GM21737 (cell line): ENCODE results near the gene MED22.
"Not testable (repeated sequence)": the region's sequence is repeated elsewhere in the genome, so short reads cannot be mapped to it uniquely, and the experiment has no call there.

Source experiments
- ATAC-seq: cut with Tn5 transposase; IDR thresholded peaks from one replicate; pipeline ENCODE4 v1.9.1; 2021; ENCODE audit warnings: mild to moderate bottlenecking, moderate library complexity; ENCODE audit not compliant: unreplicated experiment

Gene MED22

DNA sequence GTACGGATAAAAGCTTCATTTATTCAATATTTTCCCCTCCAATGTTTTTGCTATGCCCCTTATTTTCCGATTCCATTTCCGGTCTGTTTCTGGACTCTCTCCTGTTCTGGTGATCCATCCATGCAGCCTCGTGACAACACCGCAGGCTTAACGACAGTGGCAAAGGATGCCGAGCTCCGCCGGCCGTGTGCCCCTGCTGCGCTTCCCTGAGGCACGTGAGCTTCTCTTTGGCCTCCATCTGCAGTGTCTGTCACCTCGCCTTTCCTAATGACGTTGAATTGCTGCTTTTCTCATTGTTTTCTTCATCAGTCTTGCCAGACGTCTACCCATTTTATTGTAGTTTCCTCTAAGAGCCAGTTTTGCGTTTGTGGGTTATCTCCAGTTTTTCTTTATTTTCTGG lies 40.6 kb downstream of the MED22 start:
- ATAC-seq: no peak

DNA sequence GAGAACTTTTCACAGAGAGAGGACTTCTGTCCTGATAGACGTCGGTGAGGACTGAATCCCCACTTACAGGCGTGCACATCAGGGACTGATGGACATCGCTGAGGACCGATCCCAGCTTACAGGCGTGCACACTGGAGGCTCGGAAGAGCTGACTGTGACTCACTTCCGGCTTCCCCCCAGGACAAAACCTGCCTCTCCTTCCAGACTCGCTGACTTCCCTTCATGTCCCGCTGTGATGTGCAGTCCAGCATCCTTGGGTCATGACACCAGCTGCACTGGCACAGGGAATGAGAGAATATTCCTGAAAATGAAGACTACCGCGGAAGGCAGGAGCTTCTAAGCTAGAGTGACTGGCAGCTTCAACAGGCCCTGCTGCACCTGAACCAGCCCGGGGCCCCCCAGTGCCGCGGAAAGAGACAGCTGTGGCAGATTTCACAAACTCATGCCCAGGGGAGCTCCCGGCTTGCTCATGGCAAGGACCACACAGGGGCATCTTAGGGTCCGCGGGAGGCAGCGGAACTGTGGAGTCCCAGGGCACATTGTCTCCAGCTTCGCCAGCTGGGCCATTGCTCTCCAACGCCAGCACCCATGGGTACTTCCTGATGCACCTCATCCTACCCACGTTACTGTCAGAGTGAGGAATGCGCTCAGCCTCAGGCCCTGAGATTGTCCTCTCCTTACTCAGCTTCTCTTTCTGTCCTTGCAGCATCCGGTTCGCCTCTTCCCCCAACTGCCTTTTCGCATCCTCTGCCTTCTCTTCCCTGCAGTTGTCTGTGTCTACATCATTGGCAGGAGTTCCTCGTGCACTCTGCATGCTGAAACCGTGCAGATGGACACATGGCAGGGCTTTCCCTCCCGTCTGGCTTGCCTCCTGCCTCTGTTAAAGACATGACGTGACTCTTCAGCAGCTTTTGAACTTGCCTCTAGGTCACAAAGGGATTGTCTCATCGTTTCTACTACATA lies 41.4 kb downstream of the MED22 start:
- ATAC-seq: no peak

DNA sequence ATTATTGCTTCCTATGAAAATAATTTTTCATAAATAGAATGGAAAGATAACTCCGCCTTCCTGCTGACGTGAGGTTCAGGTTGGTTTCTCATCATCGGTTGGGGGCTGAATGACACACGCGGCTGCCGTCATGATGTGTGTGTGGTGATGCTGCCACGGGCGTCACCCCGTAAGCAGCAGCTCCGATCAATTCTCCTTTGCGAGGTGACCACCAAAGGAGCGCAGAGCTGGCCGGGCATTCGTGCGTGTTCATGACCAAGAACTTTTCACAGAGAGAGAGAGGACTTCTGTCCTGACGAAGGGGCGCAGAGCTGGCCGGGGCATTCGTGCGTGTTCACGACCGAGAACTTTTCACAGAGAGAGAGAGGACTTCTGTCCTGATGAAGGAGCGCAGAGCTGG lies 42.2 kb downstream of the MED22 start:
- no peak for ATAC-seq

DNA sequence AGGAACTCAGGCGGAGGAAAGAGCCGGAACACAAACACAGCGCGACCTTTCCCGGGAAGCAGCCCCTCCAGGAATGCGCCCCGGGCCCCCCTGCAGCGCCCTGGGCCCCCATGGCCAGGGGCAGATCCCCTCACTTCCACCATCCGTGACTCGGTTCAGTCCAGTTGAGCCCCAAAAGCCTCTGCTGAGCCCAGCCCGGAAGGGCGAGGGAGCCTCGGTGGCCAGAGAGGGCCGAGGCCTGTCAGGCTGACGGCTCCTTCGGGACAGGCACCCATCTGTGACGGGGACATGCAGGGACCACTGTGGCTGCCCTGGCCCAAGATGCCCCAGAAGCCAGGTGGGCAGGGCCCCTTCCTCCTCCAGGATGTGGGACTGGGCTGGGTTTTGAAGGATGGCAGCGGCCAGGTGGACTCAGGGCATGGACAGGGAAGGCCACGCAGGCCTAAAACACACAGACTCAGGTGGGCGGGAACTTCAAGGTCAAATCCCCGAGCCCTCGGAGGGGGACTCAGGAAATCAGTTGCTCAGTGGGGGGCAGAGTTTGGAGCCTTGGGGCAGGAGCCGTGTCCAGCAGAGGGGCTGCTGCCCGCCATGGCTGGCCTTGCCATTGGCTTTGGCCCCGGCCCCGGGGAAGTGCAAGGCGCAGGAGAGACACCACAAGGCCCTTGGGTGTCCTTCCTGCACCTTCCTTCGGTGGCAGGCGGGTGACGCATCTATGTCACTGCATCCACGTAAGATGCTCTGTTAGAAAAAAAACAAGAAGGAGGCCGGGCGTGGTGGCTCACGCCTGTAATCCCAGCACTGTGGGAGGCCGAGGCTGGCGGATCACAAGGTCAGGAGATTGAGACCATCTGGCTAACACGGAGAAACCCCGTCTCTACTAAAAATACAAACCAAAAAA lies 43.2 kb downstream of the MED22 start:
- no peak for ATAC-seq

DNA sequence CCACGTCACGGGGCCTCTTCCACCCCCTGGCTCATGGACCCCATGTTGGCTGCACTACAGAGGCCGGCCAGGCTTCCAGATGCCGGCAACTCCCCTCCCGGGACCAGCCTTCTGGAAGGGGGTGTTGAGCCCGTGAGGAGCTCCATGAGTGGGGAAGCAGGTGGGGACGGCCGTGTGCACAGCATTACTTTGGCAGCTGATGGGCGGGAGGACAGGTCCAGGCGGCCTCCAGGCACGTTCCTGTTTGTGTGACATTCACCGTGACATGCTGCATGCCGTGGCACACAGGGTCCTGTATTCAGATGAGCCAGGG lies 43.8 kb downstream of the MED22 start:
- ATAC-seq: no peak

DNA sequence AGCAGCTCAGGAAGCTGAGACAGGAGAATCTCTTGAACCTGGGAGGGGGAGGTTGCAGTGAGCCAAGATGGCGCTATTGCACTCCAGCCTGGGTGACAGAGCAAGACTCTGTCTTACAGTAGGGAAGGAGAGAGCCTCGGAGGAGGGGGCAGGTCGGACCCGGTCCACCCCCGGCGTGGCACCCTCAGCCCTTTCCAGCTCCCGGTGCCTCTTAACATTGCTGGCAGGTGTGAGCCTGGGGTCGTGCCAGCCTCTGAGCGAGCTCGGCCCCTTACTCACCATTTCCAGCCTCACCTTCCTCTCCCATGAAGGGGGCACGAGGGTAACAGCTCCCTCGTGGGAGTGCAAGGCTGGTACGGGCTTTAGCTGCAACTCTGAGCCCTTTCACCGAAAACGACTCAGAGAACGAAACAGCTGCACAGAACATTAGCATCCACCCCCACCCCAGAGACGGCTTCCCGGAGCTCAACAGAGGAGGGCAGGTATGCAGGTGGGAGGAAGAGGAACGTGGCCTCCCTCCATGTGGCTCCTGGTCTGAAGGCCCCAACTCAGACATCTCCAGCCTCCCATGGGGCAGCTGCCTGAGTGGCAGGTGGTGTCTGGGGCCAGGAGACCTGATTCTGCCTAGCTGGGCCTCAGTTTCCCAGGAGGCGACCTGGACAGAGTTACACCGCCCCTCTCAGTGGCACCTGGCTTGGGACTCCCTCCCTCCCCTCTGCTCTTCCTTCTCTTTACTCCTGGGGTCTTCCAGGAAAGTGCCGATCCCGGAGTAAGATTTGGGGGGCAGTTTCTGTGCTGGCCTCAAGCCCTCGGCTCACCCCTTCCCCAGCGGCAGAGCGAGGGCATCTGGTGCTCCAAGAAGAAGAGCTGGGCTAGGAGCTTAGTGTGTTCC lies 44.4 kb downstream of the MED22 start:
- ATAC-seq: no peak

DNA sequence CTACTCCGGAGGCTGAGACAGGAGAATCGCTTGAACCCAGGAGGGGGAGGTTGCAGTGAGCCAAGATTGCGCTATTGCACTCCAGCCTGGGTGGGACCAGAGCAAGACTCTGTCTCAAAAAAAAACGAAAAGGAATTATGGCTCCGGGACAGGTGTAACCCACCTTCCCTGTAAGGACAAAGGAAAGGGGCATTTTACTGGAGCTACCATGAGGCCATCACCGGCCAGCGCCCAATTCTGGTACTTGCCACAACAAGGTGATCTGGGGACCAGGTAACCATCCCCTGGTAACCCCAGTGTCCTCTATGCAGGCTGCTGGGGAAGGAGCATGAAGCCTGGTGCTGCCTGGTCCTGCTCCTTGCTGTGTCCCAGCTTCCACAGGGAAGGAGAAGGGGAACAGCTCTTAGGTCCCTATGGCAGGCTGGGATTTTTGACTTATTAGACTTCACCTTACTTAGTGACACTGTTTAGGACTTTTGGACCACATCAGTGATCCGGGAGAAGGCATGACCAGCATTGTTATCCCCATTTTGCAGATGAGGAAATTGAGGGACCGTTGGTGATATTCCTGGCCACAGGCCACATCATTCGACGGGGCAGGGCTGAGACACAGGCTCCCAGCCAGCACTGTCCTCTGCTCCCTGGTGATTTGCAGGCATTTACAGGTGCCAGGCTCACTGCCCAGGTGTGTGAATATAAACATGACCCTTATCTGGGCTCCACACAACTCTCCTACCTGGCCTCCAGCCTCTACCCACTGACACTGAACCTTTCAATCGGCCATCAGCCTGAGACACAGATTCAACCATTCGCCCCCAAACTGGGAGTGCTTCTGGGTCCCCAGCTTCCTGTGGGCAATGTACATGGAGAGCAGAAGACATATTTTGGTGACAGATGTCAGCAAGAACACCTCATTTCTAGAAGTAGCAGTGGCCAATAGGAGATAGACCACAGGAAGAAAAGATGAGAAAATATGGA lies 46.4 kb downstream of the MED22 start:
- ATAC-seq: no peak

DNA sequence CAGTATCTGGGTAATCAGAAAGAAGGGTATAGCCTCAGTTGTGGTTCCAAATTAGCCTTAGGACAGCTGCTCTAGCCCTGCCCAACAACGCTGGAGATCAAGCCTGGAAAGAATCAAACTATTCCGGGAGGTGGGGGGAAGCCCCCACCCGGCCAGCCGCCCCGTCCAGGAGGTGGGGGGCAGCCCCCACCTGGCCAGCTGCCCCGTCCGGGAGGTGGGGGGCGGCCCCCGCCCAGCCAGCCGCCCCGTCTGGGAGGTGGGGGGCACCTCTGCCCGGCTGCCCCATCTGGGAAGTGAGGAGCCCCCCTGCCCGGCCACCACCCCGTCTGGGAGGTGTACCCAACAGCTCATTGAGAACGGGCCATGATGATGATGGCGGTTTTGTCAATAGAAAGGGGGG lies 47.9 kb downstream of the MED22 start:
- not testable (repeated sequence) for ATAC-seq

DNA sequence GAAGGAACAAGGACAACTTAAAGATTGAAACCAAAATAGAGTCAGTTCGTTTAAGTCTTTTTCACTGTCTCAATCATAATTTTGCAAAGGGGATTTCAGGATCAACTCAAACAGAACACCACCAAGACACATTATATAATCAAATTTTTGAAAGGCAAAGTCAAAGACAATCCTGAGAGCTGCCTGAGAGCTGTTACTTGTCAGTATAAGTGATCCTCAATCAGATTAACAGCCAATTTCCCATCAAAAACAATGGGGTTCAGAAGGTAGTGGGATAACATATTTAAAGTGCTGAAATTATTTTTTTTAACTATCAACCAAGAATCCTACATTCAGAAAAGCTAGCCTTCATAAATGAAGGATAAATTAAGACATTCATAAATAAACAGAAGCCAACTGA lies 53.7 kb downstream of the MED22 start:
- ATAC-seq: no peak

DNA sequence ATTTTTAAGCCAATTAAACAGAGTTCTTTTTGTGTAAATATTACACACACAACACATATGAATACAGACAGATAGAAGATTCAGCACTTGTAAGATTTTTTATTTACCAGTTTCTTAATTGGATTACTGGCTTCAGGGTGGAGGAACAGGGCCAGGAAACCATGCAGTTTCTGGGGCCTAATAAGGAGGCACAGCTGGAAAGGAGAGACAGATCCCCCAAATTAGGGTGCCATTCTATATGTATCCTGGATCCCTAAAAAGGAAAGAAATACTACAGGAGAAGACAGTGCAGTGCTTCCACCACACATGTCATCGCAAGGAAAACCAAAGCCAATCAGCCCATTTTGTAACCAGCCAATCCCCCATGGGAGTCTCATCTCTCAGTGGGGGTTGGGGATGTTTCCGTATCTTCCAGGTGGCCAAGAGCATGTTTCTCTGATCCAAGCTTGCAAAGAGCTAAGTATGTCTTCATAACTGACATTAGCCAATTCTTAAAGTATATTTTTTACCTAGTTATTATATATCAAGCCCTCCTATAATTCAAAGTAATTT lies 57.1 kb downstream of the MED22 start:
- ATAC-seq: no peak
